Erythroblast (primary cell): ENCODE measurements around the gene CPOX.

Source experiments
- DNase-seq, 2 experiments: peaks; one replicate each; lab custom pipeline; 2025; lab: John Stamatoyannopoulos, UW
- GATA1 ChIP-seq: IDR thresholded peaks from 2 replicates; pipeline ENCODE4 v1.6.1; 2011; ENCODE audit warnings: low read depth, mild to moderate bottlenecking, control low read depth, low read length, moderate library complexity
- POLR2A ChIP-seq: IDR thresholded peaks from 2 replicates; pipeline ENCODE4 v1.6.1; 2011; ENCODE audit warnings: mild to moderate bottlenecking, low read length

CPOX gene

DNA sequence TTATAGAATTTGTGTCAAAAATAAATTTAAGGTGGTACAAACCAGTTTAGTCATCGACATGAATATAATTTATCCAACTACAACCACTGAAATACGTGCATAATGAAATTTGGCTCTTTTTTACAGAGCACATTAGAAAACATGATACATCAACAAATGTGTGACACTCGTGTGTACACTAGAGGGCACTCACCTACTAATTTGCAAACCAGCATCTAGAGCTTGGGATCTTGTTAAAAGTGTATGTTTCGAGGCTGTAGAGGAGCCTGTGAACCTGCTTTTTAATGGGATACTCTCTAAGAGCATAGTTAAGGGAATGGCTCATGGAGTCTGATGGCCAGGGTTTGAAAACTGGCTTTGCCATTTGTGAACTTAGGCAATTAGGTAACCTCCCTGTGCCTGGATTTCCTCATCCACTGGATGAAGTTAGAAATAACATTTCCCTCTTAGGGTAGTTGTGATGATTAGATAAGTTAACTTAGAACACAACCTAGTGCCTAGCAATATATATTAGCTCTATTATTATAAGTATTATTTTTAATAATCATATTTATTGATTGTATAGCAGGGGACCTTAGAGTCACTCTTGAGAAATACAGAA is 8.8 kb upstream of the CPOX start:
- TF ChIP-seq GATA1 (no peak), POLR2A (no peak)
- peak; percentile 72 to 75 for DNase-seq

DNA sequence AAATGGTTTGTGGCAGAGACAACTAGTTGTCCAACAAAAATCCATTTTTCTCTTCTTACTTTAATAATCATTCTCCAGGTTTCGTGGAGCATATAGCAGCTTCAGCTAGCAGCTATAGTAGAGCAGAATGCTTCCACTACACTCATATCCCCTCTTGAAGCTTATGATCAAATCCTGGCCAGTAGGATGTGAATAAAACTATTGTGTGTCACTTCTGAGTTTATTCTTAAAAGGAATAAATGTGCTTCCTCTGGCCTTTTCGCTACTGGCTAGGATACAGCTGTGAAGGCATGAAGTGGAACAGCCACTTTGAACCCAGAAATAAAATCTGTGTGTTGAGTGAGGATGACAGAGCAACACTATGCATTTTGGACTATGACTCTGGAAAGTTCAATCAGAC is 7.8 kb upstream of the CPOX start:
- DNase-seq, result no peak

DNA sequence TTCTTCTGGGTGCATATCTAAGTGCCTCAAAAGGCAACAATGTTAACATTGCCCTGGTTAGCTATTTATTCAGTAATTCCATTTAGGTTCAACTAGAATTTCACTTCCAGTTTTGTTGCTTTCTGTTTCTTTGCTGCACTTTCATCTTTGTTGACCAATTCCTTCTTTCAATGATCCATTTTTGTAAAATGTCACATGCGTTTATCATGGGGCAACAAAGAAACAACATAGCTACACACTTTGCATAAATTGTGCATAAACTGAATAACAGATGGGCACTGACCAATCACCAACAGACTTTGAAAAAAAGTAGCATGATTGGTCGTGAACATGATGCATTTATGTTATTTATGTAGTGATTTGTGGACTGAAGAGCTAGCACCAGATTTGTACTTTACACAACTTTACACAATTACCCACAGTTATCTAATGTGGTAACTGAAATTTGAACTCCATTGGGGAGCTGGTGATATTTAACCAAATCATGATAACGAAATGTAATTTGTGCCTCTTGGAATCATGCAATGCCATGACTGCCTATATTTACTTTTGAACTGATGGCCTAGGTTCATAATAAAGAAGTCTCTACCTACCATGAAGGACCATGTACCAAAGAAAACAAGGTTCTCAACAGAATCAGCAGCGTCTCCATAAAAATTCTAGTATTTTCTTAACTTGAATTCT is 7.1 kb upstream of the CPOX start:
- DNase-seq, result no peak
- TF ChIP-seq POLR2A (no peak), GATA1 (no peak)

More for the DNA sequence above, 7.8 kb upstream of the CPOX start:
- no peak for TF ChIP-seq POLR2A

DNA sequence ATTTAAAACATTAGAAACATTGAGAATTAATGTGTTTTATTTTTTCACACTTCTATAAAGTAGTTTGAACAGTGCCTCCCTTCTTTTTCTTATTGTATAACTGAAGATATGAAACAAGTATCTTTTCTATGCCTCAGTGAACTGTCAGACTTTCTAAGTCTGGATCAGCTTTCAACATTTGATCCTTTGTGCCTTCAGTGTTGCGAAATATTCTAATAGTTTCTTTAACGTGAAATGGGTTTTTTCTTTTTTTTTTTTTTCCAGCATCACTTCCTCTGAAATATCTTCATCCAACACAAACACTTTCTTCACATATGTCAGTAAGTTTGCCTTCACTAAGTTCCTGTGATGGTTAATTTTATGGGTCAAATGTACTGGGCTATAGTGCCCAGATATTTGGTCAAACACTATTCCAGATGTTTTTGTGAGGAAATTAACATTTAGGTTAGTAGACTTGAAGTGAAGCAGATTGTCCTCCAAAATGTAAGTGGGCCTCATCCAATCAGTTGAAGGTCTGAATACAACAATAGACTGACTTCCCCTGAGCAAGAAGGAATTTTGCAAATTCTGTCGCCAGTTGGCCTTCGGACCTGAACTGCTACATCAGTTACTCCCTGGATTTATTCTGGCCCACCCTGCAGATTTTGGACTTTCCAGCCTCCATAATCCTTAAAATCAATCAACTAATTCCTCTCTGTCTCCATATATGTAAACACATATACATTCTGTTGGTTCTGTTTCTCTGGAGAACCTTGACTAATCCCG is 6.4 kb upstream of the CPOX start:
- TF ChIP-seq GATA1, result no peak
- TF ChIP-seq POLR2A, result no peak
- DNase-seq, result no peak

DNA sequence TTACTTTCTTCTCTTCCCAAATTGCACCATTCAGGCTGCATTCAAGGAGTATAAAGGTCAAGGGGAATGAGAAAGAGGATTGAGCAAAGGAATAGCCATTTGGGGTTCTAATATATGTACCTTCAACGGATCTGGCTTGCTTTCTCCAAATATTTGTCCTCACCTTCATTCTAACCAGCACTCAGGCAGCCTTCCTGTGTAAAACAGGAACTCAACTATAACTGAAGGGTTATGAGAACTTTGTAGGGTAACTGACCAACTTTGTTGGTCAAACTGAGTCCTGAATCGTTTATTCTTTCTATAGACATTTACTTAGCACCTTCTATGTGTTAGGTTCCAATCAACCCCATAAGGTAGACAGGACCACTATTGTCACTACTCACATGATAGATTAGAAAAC is 5.1 kb upstream of the CPOX start:
- no peak for DNase-seq
- no peak for TF ChIP-seq GATA1
- no peak for TF ChIP-seq POLR2A

DNA sequence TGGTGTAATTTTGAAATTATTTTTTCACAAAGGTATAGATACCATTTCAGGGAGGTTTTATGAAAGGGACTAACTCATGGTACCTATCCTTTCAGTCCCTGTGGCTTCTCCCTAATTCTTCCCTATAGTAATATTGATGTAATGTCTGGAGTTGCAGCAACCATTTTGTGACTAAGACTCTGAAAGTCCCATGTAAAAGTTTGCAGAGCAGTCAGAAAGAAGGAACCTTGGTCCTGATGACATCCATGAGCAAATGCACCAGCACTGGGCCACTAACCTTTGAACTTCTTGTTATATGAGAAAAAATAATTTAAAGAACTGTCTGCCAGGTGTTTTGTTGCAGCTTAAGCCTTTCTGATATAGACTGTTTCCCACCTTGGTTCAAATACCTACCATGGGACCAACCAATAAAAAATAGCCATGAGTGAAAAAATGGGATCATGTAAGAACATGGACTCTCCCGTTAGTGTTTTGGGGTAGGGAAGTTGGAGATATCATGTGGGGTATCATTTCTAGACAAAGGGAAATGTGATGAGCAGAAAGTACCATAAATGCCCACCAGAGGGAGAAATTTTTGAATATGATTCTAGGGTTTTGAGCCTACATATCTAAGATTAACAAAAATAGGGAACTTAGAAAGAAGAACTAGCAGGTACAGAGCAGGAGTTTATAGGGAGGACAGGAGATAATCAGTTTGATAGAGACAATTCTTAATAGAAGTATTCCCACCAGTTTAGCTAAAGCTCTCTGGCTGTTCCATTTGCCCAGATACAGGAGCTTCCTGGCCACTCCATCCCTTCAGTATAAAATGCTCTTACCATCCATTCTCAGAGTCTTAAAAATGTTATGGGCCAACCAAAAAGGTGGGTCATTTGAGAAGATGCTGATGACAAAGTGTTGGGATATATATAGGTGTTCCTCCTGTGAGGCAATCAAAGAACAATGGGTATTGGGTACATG is 3.4 kb upstream of the CPOX start:
- TF ChIP-seq GATA1 (no peak), POLR2A (no peak)
- peak; percentile 63 to 68 for DNase-seq

DNA sequence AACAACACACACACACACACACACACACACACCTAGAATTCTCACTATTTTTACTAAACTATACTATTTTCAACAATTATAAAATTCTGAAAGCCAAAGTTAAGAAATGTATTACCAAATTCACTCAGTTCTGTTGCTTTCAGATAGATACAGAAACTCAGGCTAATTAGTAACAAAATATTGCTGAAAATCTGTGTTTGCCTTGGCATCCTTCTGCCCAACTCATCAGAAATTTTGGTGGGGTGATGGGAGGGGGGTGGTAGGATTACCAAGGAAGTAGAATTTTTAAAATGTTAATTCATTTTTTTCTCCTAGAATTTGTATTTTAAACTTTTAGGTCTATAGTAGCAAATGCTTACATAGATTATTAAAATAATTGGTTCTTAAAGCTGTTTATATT is 2.7 kb upstream of the CPOX start:
- no peak for DNase-seq
- no peak for TF ChIP-seq GATA1
- no peak for TF ChIP-seq POLR2A

DNA sequence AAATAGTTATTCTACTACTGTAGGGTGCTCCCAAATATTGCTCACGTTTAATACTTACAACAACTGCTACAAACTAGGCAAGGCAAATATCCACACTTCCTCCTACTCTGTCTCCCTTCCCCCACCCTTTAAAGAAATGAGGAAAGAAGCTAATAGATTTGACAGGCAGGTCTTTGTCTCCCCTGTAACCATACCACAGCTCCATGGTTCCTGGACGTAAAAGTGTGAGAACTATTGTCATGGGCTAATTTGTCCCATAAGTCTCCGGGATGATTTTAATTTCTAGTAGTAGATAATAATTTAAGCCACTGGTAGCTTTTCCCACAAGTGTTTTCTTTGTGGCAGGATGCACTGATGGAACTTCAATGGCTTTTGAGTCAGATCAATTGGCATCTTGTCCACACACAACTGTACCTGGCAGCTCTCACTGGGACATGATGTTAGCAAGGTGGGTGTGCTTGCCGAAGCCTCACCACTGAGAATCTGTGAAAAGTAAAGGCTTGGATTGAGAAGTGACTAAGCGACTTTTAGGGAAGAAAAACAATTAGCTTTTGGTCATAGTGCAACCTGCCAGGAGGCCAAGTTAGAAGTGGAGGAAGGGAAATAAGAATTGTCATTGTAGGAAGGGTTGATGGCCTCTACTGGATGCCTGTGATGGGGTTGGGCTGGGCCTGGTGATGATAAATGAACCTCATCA is 1.4 kb upstream of the CPOX start:
- peak in 1 of 2 experiments; percentile 29 for DNase-seq
- no peak for TF ChIP-seq POLR2A
- TF ChIP-seq GATA1, result no peak

DNA sequence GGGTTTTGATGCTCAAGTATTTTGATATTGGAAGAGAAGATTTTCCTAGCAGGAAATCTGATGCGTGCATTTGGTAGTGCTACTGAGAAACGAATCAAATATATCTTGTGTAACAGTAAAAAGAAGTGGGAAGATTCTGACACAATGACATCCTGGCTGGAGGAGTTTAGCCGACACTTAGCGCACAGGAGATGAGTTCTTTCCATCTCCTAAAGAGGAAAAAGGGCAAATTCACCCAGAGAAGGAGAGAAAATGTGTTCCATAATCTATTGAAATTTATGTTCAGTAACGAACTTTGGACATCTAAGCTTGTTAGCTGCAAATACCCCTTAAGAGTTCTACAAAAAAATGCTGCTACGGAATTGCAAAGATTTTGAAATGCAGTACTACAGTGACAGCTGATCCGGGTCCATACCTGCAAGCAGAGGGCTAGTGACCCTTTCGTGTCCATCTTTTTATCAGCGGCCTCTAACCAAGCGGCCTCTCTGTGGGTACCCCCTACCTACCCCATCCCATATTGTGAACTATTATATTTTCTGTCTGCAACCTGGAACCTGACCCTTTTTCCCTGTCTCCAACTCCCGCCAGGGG is 971 bp downstream of the CPOX start:
- peak; percentile 33 to 52 for DNase-seq
- TF ChIP-seq POLR2A (peak; percentile 23), GATA1 (no peak)

DNA sequence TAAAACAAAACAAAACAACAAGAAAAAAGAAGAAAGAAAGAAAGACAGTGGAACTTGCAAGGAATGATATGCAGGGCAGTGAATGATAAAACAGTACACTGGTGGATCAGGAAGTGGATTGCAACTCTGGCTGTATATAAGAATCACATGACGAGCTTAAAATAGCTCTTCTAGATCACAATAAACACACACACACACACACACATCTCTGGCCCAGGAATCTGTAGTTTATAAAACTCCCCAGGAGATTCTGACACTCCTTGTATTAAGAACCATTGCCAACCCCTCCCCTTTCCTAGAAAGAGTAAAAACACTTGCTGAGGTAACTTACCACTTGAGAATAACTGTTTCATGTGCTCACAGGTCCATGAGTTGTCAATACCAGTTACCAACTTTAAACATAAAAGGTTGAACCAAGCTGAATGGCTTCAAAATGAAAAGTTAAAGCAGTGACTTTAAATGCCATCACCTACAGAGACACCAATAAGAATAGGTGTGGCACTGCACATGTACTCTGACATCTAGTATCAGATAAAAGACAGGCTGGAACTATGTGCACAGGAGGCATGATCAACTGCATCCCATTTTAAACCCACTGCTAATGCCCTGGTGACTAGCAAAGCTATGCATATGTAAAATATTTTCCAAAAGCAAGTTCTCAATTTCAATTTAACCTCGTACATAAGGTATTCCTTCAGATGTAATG is 3.9 kb downstream of the CPOX start:
- peak in 1 of 2 experiments; percentile 26 for DNase-seq
- TF ChIP-seq GATA1 (no peak), POLR2A (peak; percentile 30)

DNA sequence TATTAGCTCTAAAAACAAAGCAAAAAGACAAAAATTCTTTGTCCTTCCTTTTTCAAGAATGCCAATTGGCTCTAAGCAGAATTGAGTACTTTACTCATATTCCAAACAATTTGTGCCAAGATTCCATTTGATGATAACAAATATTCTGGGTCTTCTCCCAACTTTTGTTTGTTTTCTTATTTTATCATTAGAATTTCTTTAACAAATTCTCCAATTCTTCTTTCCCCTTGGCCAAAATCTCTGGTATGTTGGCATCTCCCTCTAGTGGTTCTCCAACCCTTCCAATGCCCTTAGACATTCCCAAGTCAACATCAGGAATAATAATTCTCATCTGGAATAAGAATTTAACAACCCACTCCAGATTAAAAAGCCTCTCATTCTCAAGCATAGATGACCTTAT is 5.3 kb downstream of the CPOX start:
- DNase-seq, result no peak
- TF ChIP-seq POLR2A, result no peak
- no peak for TF ChIP-seq GATA1

DNA sequence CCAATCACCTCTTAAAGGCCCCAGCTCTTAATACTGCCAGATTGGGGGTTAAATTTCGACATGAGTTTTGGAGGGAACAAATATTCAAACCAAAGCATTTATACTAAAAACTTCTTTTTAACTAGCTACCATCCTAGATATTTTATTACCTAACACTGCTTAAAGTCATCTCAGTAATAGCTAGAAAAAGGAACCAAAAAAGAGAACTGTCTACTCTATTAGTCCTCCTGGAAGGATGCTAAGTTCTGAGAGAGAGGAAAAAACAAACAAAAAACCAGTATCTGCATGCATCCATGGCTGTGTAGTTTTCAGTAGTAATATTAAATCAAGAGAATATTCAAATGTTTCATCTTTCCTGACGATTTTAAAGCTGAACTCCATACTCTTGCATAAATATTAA is 5.8 kb downstream of the CPOX start:
- DNase-seq, result no peak
- TF ChIP-seq GATA1 (no peak), POLR2A (no peak)
